Kidney (tissue), 14 donors: ENCODE data around the gene FHOD1. TPM values are rescaled to one million over a fixed set of nuclear protein-coding genes. Genes with fewer than 3 reads are reported as not detected.

Source experiments
- DNase-seq, 5 donors: peaks; one replicate each; pipeline ENCODE4 v3.0.0-alpha.2; 2013 to 2020
- FAIRE-seq: peaks from 2 replicates; lab custom pipeline; 2012; peaks lifted over from hg19 to GRCh38; lab: Jason Lieb, UNC
- H3K27ac ChIP-seq, 2 donors: one replicate each; pipeline ENCODE4 v1.7.0; 2013; ENCODE audit warnings: low read depth in 2 of 2, low read length in 2 of 2, inconsistent platforms in 1 of 2
- H3K27me3 ChIP-seq: one replicate; pipeline ENCODE4 v1.7.1; 2013; ENCODE audit warnings: low read length, inconsistent platforms; ENCODE audit not compliant: control insufficient read depth, insufficient read depth
- H3K36me3 ChIP-seq, 3 donors: one replicate each; pipeline versions ENCODE4 v1.7.0 to v1.7.1; 2013; ENCODE audit warnings: low read length in 3 of 3, control low read depth in 1 of 3, inconsistent platforms in 1 of 3; ENCODE audit not compliant: insufficient read depth in 3 of 3, control insufficient read depth in 2 of 3
- H3K4me1 ChIP-seq, 3 donors: one replicate each; pipeline versions ENCODE4 v1.7.0 to v1.7.1; 2013; ENCODE audit warnings: low read length in 3 of 3, inconsistent platforms in 1 of 3, low read depth in 1 of 3; ENCODE audit not compliant: control insufficient read depth in 2 of 3, insufficient read depth in 2 of 3
- H3K4me3 ChIP-seq, 3 donors: one replicate each; pipeline versions ENCODE4 v1.7.0 to v1.8.1; 2013; ENCODE audit warnings: low read length in 3 of 3, control low read depth in 1 of 3, inconsistent platforms in 1 of 3
- H3K9ac ChIP-seq, 3 donors: one replicate each; pipeline versions ENCODE4 v1.7.0 to v1.7.1; 2013; ENCODE audit warnings: low read length in 3 of 3, control low read depth in 1 of 3, inconsistent platforms in 1 of 3
- H3K9me3 ChIP-seq, 3 donors: one replicate each; pipeline versions ENCODE4 v1.7.0 to v1.7.1; 2013; ENCODE audit warnings: low read length in 3 of 3, control low read depth in 1 of 3, inconsistent platforms in 1 of 3; ENCODE audit not compliant: control insufficient read depth in 2 of 3, insufficient read depth in 1 of 3
- CTCF ChIP-seq: IDR thresholded peaks from 3 replicates; pipeline ENCODE4 v1.5.1; 2012; ENCODE audit warnings: mild to moderate bottlenecking, moderate library complexity, borderline replicate concordance; ENCODE audit not compliant: insufficient read depth; ENCODE audit errors: extremely low read depth
- intact Hi-C: fragments of 100-400 bp; cut with DNase I; formaldehyde crosslinking; loops from one replicate; pipeline ENCODE4 v1.11.1; 2022
- polyA plus RNA-seq: library from polyadenylated mRNA; stranded (reverse); fragments of 350-450 nt; fragmentation: Illumina TruSeq; extraction: RNeasy Lipid Tissue Mini Kit (QIAGEN cat#74804); gene quantifications from one replicate; pipeline ENCODE4 v1.2.3, GENCODE V29; 2014; ENCODE audit warnings: low read depth, low replicate concordance; ENCODE audit not compliant: insufficient read depth
- total RNA-seq: library from RNA; stranded (reverse); fragmentation: NEBNext Ultra II Directional; extraction: Animal tissue kit (Norgen Biotek cat#: 25700); gene quantifications from one replicate; pipeline ENCODE4 v1.2.1, GENCODE V29; 2021
- donor health status: control.
- donor health status: control.
- donor health status: control.
- donor health status: control.
- donor health status: control.
- donor health status: DM: yes; HTN: yes; CAD: no.
- donor health status: Normal renal cell carcinoma (clear cell type).

Gene FHOD1
- total and polyA plus RNA-seq, 2 donors from 2014 or later = 21.0 to 30.4 TPM

GRCh38 chr16:67184995-67185650 is 62.2 kb downstream of the FHOD1 start:
- H3K36me3 ChIP-seq = no peaks in the 10 kb centered on the region
- H3K4me3 ChIP-seq = peak overlapping the region in 2 of 3 donors; percentile 9 to 81
- DNase-seq = peak; percentile 94 to 97 (median 96)
- TF ChIP-seq CTCF = peak; percentile 84
- no peak overlapping the region for H3K27ac ChIP-seq
- H3K9me3 ChIP-seq = no peaks in the 10 kb centered on the region
- intact Hi-C loops = no loop called here
- H3K27me3 ChIP-seq = no peaks in the 10 kb centered on the region
- FAIRE-seq = peak; percentile 17
- H3K4me1 ChIP-seq = peaks cover 0 to 23% (median 9%) of the 10 kb centered on the region in 3 donors
- no peak overlapping the region for H3K9ac ChIP-seq

- DNase-seq (peak in 1 of 5 donors; percentile 79), FAIRE-seq (no peak)
- TF ChIP-seq CTCF = no peak
- intact Hi-C loops = no loop called here
- Histone ChIP-seq H3K27ac (peak overlapping the region in 1 of 2 donors; percentile 95), H3K27me3 (no peaks in the 10 kb centered on the region), H3K4me3 (peak overlapping the region in 2 of 3 donors; percentile 20 to 81), H3K36me3 (no peaks in the 10 kb centered on the region), H3K9ac (no peak overlapping the region), H3K4me1 (peaks cover 0 to 23% (median 9%) of the 10 kb centered on the region in 3 donors), H3K9me3 (no peaks in the 10 kb centered on the region)
These were observed 62.8 kb downstream of the FHOD1 start for GRCh38 chr16:67184453-67184994.

GRCh38 chr16:67183627-67184452 is 63.4 kb downstream of the FHOD1 start, which contains the start of gene MATCAP1:
MATCAP1 (minus strand) TSS chr16:67183963; CDS start chr16:67180610, 3,353 bp downstream.
- Histone ChIP-seq H3K9me3 (no peaks in the 10 kb centered on the region), H3K4me1 (peaks cover 0 to 24% (median 9%) of the 10 kb centered on the region in 3 donors), H3K36me3 (no peaks in the 10 kb centered on the region), H3K4me3 (peak within 1 kb of the TSS; percentile 76 to 81 (median 79)), H3K9ac (peak within 1 kb of the TSS; percentile 43 to 67 (median 52)), H3K27me3 (no peaks in the 10 kb centered on the region), H3K27ac (peak within 1 kb of the TSS; percentile 95 to 96)
- TF ChIP-seq CTCF = no peak
- FAIRE-seq (peak; percentile 93), DNase-seq (peak; percentile 96 to 98 (median 98))
- intact Hi-C loops = no loop called here
